ENCODE measurements around the gene ATP6V0E1. TPM values are rescaled to one million over a fixed set of nuclear protein-coding genes. Genes with fewer than 3 reads are reported as not detected.

Gene ATP6V0E1
- total and polyA plus RNA-seq, 2 experiments from 2014 or later: 75.9 to 250 TPM

GRCh38 chr5:172939071-172939470, 44.5 kb upstream of the ATP6V0E1 start:
- H3K79me2 ChIP-seq (replicated peaks; ENCODE audit: insufficient read depth): no peaks in the 10 kb centered on the region
- H3K27ac ChIP-seq (ENCODE audit: low read depth): 0 out of 2 replicates have a peak overlapping the region, but pooled peaks have one; percentile 32
- H3K27me3 ChIP-seq (ENCODE audit: insufficient read depth): no peaks in the 10 kb centered on the region
- peaks cover 5% of the 10 kb centered on the region for H3K36me3 ChIP-seq (ENCODE audit: insufficient read depth)
- Mint-ChIP-seq H3K4me1 (peaks cover 14% of the 10 kb centered on the region), H3K27me3 (ENCODE audit: insufficient read depth, low read depth, poor library complexity) (peaks cover 3% of the 10 kb centered on the region), H3K27ac (no peak overlapping the region), H3K4me3 (no peak overlapping the region), H3K36me3 (ENCODE audit: low read depth) (peaks cover 58% of the 10 kb centered on the region), H3K9me3 (no peaks in the 10 kb centered on the region)
- no peaks in the 10 kb centered on the region for H3F3A ChIP-seq (replicated peaks; ENCODE audit: low read depth)
- peaks cover 8% of the 10 kb centered on the region; the same call in 1 of the 2 replicates for H3K4me1 ChIP-seq (ENCODE audit: insufficient read depth)
- ATAC-seq (peak; percentile 79), DNase-seq (ENCODE audit: low spot score) (peak; percentile 82)
- no peaks in the 10 kb centered on the region for H3K9me2 ChIP-seq (ENCODE audit: insufficient read depth)
- TF ChIP-seq CTCF (conservative IDR thresholded peaks at IDR 0.05; ENCODE audit: low read depth in 2 of 2): peak; percentile 64 to 83
- no peak for TF ChIP-seq EZH2 (IDR thresholded peaks at IDR 0.05; ENCODE audit: low read depth, unreplicated experiment)
- H3K4me3 ChIP-seq: no peak overlapping the region
- no peak overlapping the region for H3K4me2 ChIP-seq
- peaks cover 15% of the 10 kb centered on the region for H4K20me1 ChIP-seq (replicated peaks; ENCODE audit: insufficient read depth)
- H2AFZ ChIP-seq: no peak overlapping the region

DNA sequence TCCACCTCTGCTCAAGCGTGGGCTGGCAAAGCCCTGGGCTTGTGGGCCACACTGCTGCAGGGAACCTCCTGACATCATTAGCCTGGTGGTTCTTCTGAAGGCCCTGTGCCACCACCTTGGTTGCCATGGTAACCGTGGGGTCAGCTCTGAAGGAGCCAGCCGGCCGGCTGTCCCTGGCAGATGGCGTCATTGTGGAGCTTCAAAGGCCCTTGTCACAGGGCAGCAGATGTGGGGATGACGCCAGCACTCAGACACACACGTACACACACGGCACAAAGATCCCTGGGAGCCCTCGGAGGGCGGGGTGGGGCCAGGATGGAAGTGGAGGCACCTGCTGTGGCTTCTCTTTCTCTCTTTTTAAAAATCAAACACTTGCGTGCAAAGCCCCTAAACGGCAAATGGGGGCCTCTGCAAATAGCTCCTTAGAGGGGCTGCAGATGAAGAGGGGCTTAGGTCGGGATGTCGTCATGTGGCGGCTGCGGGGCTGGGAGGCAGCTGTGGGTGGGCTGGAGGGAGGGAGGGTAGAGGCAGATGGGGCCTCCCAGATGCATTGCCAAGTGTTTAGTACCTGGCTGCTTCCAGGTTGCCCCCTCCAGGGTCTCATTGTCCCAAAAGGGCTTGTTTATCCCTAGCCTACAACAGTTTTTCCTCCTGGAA, 43.8 kb upstream of the ATP6V0E1 start:
- Histone ChIP-seq H2AFZ (no peak overlapping the region), H3K27me3 (ENCODE audit: insufficient read depth) (no peaks in the 10 kb centered on the region), H3K79me2 (replicated peaks; ENCODE audit: insufficient read depth) (no peaks in the 10 kb centered on the region), H3K4me2 (no peak overlapping the region), H3K27ac (ENCODE audit: low read depth) (0 out of 2 replicates have a peak overlapping the region, but pooled peaks have one; percentile 32), H3F3A (replicated peaks; ENCODE audit: low read depth) (no peaks in the 10 kb centered on the region), H4K20me1 (replicated peaks; ENCODE audit: insufficient read depth) (peaks cover 15% of the 10 kb centered on the region), H3K4me1 (ENCODE audit: insufficient read depth) (peaks cover 8% of the 10 kb centered on the region; the same call in 1 of the 2 replicates), H3K9me2 (ENCODE audit: insufficient read depth) (no peaks in the 10 kb centered on the region), H3K4me3 (no peak overlapping the region), H3K36me3 (ENCODE audit: insufficient read depth) (peaks cover 5% of the 10 kb centered on the region)
- ATAC-seq (no peak), DNase-seq (ENCODE audit: low spot score) (peak; percentile 33)
- TF ChIP-seq, protein P1, sequence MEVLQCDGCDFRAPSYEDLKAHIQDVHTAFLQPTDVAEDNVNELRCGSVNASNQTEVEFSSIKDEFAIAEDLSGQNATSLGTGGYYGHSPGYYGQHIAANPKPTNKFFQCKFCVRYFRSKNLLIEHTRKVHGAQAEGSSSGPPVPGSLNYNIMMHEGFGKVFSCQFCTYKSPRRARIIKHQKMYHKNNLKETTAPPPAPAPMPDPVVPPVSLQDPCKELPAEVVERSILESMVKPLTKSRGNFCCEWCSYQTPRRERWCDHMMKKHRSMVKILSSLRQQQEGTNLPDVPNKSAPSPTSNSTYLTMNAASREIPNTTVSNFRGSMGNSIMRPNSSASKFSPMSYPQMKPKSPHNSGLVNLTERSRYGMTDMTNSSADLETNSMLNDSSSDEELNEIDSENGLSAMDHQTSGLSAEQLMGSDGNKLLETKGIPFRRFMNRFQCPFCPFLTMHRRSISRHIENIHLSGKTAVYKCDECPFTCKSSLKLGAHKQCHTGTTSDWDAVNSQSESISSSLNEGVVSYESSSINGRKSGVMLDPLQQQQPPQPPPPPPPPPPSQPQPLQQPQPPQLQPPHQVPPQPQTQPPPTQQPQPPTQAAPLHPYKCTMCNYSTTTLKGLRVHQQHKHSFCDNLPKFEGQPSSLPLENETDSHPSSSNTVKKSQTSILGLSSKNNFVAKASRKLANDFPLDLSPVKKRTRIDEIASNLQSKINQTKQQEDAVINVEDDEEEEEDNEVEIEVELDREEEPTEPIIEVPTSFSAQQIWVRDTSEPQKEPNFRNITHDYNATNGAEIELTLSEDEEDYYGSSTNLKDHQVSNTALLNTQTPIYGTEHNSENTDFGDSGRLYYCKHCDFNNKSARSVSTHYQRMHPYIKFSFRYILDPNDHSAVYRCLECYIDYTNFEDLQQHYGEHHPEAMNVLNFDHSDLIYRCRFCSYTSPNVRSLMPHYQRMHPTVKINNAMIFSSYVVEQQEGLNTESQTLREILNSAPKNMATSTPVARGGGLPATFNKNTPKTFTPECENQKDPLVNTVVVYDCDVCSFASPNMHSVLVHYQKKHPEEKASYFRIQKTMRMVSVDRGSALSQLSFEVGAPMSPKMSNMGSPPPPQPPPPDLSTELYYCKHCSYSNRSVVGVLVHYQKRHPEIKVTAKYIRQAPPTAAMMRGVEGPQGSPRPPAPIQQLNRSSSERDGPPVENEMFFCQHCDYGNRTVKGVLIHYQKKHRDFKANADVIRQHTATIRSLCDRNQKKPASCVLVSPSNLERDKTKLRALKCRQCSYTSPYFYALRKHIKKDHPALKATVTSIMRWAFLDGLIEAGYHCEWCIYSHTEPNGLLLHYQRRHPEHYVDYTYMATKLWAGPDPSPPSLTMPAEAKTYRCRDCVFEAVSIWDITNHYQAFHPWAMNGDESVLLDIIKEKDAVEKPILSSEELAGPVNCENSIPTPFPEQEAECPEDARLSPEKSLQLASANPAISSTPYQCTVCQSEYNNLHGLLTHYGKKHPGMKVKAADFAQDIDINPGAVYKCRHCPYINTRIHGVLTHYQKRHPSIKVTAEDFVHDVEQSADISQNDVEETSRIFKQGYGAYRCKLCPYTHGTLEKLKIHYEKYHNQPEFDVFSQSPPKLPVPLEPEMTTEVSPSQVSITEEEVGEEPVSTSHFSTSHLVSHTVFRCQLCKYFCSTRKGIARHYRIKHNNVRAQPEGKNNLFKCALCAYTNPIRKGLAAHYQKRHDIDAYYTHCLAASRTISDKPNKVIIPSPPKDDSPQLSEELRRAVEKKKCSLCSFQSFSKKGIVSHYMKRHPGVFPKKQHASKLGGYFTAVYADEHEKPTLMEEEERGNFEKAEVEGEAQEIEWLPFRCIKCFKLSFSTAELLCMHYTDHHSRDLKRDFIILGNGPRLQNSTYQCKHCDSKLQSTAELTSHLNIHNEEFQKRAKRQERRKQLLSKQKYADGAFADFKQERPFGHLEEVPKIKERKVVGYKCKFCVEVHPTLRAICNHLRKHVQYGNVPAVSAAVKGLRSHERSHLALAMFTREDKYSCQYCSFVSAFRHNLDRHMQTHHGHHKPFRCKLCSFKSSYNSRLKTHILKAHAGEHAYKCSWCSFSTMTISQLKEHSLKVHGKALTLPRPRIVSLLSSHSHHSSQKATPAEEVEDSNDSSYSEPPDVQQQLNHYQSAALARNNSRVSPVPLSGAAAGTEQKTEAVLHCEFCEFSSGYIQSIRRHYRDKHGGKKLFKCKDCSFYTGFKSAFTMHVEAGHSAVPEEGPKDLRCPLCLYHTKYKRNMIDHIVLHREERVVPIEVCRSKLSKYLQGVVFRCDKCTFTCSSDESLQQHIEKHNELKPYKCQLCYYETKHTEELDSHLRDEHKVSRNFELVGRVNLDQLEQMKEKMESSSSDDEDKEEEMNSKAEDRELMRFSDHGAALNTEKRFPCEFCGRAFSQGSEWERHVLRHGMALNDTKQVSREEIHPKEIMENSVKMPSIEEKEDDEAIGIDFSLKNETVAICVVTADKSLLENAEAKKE (CRISPR knock-in tag; IDR thresholded peaks at IDR 0.05): no peak
- TF ChIP-seq CTCF (conservative IDR thresholded peaks at IDR 0.05; ENCODE audit: low read depth in 2 of 2) (no peak), STAT1 (IDR thresholded peaks at IDR 0.05; ENCODE audit: unreplicated experiment) (no peak), EZH2phosphoT487 (IDR thresholded peaks at IDR 0.05; ENCODE audit: unreplicated experiment) (no peak)
- peaks cover 14% of the 10 kb centered on the region for H3K4me1 Mint-ChIP-seq
- H3K36me3 Mint-ChIP-seq (ENCODE audit: low read depth): peaks cover 55% of the 10 kb centered on the region
- H3K27me3 Mint-ChIP-seq (ENCODE audit: insufficient read depth, low read depth, poor library complexity): peaks cover 8% of the 10 kb centered on the region
- no peak overlapping the region for H3K4me3 Mint-ChIP-seq
- no peaks in the 10 kb centered on the region for H3K9me3 Mint-ChIP-seq
- H3K27ac Mint-ChIP-seq: no peak overlapping the region

Data from GM23338 (cell line).